Peyer's patch (tissue), 4 donors: ENCODE data around the gene WBP1L. TPM values are rescaled to one million over a fixed set of nuclear protein-coding genes. Genes with fewer than 3 reads are reported as not detected.

Source experiments
- DNase-seq, 3 donors: peaks; one replicate each; pipeline ENCODE4 v3.0.0-alpha.2; 2017 to 2019
- H3K27ac ChIP-seq, 4 donors: fragments of 200-600 bp; sonication (generic); one replicate each; pipeline ENCODE4 v1.5.1; 2016 to 2019
- H3K27me3 ChIP-seq, 2 donors: fragments of 200-600 bp; sonication (generic); one replicate each; pipeline ENCODE4 v1.5.1; 2019
- H3K36me3 ChIP-seq, 3 donors: fragments of 200-600 bp; sonication (generic); one replicate each; pipeline ENCODE4 v1.5.1; 2016 to 2019
- H3K4me1 ChIP-seq, 4 donors: fragments of 200-600 bp; sonication (generic); one replicate each; pipeline ENCODE4 v1.5.1; 2016 to 2019
- H3K4me3 ChIP-seq, 4 donors: fragments of 200-600 bp; sonication (generic); 1 replicate in 3 of 4; 2 replicates in 1 of 4; pipeline ENCODE4 v1.5.1; 2016 to 2019; ENCODE audit warnings: mild to moderate bottlenecking in 1 of 4
- H3K9me3 ChIP-seq, 4 donors: fragments of 200-600 bp; sonication (generic); one replicate each; pipeline ENCODE4 v1.5.1; 2016 to 2019; ENCODE audit warnings: mild to moderate bottlenecking in 1 of 4
- POLR2A ChIP-seq, 2 donors: fragments of 450-650 bp; IDR thresholded peaks; one replicate each; pipeline ENCODE4 v1.5.1; 2017; ENCODE audit warnings: antibody characterized with exemption in 2 of 2, mild to moderate bottlenecking in 2 of 2, moderate library complexity in 2 of 2
- total RNA-seq, 4 donors: library from RNA; depleted of rRNA; stranded (reverse); fragments of >200 nt; gene quantifications; one replicate each; pipeline ENCODE4 v1.1.0, GENCODE V29; 2016
- TF ChIP-seq, protein P1 (sequence below), 6 experiments: fragments of 450-650 bp in 4 of 6; fragments of 200-600 bp in 2 of 6; sonication (generic) in 1 of 6; IDR thresholded peaks; one replicate each; pipeline ENCODE4 v1.5.1; 2017 to 2019; ENCODE audit warnings: antibody characterized with exemption in 6 of 6, mild to moderate bottlenecking in 3 of 6, moderate library complexity in 1 of 6

Gene WBP1L
- total RNA-seq, 4 donors from 2014 or later: 38.0 to 78.3 (median 65.8) TPM

DNA sequence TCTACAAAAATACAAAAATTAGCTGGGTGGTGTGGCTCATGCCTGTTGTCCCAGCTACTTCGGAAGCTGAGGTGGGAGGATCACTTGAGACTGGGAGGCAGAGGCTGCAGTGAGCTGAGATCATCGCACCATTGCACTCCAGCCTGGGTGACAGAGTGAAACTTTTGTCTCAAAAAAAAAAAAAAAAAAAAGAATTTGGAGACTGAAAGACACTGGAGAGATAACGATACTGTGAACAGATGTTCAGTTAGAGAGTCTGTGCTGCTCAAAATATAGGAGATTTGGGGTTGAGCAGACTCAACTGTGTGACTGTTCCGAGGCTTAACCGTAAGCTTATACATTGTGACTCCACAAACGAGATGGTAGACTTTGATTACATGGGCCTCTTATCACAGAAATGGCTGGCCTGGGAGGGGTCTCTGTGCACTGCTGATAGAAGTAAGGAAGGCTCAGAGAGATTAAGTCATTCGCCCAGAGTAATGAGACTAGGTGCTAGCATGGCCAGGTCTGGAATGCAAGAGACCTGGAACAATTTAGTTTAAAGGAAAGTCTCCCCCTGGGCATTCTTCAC lies 19.4 kb downstream of the WBP1L start:
- H3K4me1 ChIP-seq: peaks cover 0 to 15% (median 0%) of the 10 kb centered on the region in 4 donors
- no peak overlapping the region for H3K4me3 ChIP-seq
- no peak overlapping the region for H3K27ac ChIP-seq
- H3K9me3 ChIP-seq: no peaks in the 10 kb centered on the region
- peaks cover 0 to 4% (median 0%) of the 10 kb centered on the region in 3 donors for H3K36me3 ChIP-seq
- TF ChIP-seq, protein P1, sequence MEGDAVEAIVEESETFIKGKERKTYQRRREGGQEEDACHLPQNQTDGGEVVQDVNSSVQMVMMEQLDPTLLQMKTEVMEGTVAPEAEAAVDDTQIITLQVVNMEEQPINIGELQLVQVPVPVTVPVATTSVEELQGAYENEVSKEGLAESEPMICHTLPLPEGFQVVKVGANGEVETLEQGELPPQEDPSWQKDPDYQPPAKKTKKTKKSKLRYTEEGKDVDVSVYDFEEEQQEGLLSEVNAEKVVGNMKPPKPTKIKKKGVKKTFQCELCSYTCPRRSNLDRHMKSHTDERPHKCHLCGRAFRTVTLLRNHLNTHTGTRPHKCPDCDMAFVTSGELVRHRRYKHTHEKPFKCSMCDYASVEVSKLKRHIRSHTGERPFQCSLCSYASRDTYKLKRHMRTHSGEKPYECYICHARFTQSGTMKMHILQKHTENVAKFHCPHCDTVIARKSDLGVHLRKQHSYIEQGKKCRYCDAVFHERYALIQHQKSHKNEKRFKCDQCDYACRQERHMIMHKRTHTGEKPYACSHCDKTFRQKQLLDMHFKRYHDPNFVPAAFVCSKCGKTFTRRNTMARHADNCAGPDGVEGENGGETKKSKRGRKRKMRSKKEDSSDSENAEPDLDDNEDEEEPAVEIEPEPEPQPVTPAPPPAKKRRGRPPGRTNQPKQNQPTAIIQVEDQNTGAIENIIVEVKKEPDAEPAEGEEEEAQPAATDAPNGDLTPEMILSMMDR (IDR thresholded peaks at IDR 0.05): no peak
- TF ChIP-seq POLR2A (IDR thresholded peaks at IDR 0.05): no peak
- no peaks in the 10 kb centered on the region for H3K27me3 ChIP-seq
- no peak for DNase-seq

DNA sequence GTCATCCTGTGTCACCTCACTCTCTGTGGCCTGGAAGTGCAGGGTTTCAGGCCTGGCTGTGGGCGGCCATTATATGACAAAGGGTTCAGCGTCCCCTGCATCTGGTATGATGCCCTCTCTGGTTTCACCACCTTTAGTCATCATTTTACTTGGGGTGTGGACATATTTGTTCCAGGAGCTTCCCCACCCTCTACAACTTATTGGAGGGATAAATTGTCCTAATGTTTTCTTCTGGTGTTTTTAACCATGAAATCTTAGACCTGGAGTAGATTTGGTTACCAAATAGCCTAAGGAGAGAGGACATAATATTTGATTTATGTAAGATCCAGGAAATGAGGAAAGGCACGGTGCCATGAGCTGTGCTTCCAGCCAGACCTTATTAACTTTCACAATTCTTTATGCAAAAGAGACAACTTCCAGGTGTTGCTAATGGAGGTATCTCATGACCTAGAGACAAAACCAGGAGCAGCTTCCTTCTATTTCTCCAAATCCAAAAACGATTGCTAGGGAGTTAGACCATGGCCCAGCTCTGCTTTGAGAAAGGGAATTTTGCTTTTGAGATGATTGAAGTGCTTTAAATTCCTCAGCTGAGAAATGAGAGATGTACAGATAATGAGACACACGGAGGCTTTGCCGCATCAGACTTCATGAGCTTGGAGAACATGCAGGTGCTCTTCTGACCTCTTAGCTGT lies 20.9 kb downstream of the WBP1L start:
- TF ChIP-seq, protein P1 (IDR thresholded peaks at IDR 0.05): no peak
- TF ChIP-seq POLR2A (IDR thresholded peaks at IDR 0.05): no peak
- Histone ChIP-seq H3K36me3 (peaks cover 0 to 4% (median 0%) of the 10 kb centered on the region in 3 donors), H3K4me1 (peaks cover 0 to 15% (median 0%) of the 10 kb centered on the region in 4 donors), H3K27ac (no peak overlapping the region), H3K4me3 (no peak overlapping the region), H3K9me3 (no peaks in the 10 kb centered on the region), H3K27me3 (no peaks in the 10 kb centered on the region)
- DNase-seq: no peak

GRCh38 chr10:102765336-102765735 lies 21.6 kb downstream of the WBP1L start:
- peaks cover 0 to 15% (median 0%) of the 10 kb centered on the region in 4 donors for H3K4me1 ChIP-seq
- no peak overlapping the region for H3K27ac ChIP-seq
- H3K4me3 ChIP-seq: no peak overlapping the region

GRCh38 chr10:102767428-102768160 lies 23.8 kb downstream of the WBP1L start:
- Histone ChIP-seq H3K4me3 (no peak overlapping the region), H3K9me3 (no peaks in the 10 kb centered on the region), H3K27ac (no peak overlapping the region), H3K36me3 (peaks cover 0 to 4% (median 0%) of the 10 kb centered on the region in 3 donors), H3K27me3 (no peaks in the 10 kb centered on the region), H3K4me1 (peaks cover 0 to 23% (median 0%) of the 10 kb centered on the region in 4 donors)
- DNase-seq: no peak
- TF ChIP-seq, protein P1 (IDR thresholded peaks at IDR 0.05): no peak
- no peak for TF ChIP-seq POLR2A (IDR thresholded peaks at IDR 0.05)

More at GRCh38 chr10:102765336-102765735, 21.6 kb downstream of the WBP1L start:
- Histone ChIP-seq H3K9me3 (no peaks in the 10 kb centered on the region), H3K36me3 (peaks cover 0 to 4% (median 0%) of the 10 kb centered on the region in 3 donors), H3K27me3 (no peaks in the 10 kb centered on the region)
- no peak for DNase-seq
- TF ChIP-seq, protein P1 (IDR thresholded peaks at IDR 0.05): no peak
- TF ChIP-seq POLR2A (IDR thresholded peaks at IDR 0.05): no peak

DNA sequence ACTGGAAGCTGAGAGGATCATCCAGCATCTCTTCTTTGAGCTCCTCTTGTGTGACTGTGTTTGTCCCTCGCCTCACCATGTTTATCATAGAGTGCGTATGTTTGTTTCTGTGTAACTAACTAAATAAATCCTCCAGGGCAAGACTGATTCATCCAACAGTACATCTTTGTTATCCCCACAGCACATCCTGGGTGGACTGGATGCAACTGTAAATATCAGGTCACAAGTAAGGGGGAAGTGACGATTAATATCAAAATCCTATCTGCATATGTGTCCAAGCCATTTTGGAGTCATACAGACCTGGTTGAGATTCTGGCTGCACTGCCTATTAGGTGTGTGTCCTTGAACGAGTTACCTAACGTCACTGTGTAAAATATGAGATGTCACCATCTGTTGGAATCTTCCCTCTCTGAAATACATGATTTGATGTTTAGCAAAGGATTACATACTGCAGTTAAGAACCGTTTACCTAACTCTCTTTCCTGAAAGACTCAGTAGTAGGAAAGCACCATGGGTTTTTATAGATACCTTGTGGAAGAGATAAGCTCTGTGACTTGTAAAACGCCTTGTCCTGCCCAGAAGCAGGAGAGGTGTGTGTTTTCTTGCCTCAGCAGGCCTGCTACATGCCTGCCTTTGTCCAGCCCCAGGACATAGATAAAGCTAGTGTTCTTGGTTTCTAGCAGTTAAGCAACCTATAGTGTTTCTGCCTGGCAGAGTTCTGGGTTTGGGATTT lies 25.8 kb downstream of the WBP1L start:
- DNase-seq: no peak
- no peaks in the 10 kb centered on the region for H3K36me3 ChIP-seq
- H3K4me1 ChIP-seq: peaks cover 0 to 39% (median 0%) of the 10 kb centered on the region in 4 donors
- no peak overlapping the region for H3K4me3 ChIP-seq
- no peaks in the 10 kb centered on the region for H3K9me3 ChIP-seq
- peak overlapping the region in 1 of 4 donors; percentile 59 for H3K27ac ChIP-seq
- H3K27me3 ChIP-seq: no peaks in the 10 kb centered on the region
- no peak for TF ChIP-seq POLR2A (IDR thresholded peaks at IDR 0.05)
- TF ChIP-seq, protein P1 (IDR thresholded peaks at IDR 0.05): no peak
